AG09319 (cell line): ENCODE results near the gene CDKN2B-AS1.

Source experiments
- DNase-seq: peaks from one replicate; pipeline ENCODE4 v3.0.0-alpha.2; 2010; ENCODE audit warnings: low read depth; ENCODE audit errors: extremely low read depth
- TF ChIP-seq, protein P1 (sequence below): IDR thresholded peaks from 2 replicates; pipeline ENCODE4 v1.5.1; 2011; ENCODE audit warnings: low read depth, mild to moderate bottlenecking, inconsistent platforms, low read length, moderate library complexity

Gene CDKN2B-AS1

DNA sequence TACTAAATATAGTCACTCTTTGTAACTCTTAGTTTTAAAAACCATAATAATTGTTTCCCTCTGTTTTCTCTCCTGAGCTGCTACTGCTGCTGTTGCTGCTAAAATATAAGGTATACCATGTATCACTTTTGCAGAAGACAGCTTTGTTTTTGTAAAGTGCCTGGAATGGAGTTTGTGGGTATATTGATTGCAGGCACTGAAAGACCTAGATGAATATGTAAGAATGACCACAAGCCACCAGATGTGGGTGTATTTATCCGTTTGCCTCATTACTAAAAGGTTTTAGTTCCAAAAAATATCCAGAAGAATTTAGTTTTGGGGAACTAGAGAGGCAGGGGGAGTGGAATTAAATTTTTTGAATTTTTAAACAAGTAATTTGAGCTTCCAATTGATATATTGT is 165.6 kb downstream of the CDKN2B-AS1 start:
- DNase-seq: no peak
- TF ChIP-seq, protein P1, sequence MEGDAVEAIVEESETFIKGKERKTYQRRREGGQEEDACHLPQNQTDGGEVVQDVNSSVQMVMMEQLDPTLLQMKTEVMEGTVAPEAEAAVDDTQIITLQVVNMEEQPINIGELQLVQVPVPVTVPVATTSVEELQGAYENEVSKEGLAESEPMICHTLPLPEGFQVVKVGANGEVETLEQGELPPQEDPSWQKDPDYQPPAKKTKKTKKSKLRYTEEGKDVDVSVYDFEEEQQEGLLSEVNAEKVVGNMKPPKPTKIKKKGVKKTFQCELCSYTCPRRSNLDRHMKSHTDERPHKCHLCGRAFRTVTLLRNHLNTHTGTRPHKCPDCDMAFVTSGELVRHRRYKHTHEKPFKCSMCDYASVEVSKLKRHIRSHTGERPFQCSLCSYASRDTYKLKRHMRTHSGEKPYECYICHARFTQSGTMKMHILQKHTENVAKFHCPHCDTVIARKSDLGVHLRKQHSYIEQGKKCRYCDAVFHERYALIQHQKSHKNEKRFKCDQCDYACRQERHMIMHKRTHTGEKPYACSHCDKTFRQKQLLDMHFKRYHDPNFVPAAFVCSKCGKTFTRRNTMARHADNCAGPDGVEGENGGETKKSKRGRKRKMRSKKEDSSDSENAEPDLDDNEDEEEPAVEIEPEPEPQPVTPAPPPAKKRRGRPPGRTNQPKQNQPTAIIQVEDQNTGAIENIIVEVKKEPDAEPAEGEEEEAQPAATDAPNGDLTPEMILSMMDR: no peak

DNA sequence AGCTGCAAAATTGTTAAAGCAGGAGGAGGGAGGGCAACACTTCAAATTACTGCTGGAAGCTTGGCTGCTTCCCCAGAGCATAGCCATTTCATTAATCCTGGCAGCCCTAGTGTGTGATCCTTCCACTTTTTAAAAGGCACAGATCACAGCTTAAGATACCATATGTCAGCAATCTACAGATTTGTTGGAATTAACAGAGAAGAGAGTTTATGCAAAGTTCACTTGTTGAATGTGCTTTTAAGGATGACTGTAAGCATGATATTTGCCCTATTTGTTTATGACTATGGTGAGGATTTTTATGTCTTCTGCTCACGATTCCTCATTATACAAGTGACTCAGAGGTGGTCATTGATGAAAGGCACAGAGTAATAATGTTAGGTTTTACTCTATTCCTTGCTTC is 170.6 kb downstream of the CDKN2B-AS1 start:
- TF ChIP-seq, protein P1: no peak
- no peak for DNase-seq

DNA sequence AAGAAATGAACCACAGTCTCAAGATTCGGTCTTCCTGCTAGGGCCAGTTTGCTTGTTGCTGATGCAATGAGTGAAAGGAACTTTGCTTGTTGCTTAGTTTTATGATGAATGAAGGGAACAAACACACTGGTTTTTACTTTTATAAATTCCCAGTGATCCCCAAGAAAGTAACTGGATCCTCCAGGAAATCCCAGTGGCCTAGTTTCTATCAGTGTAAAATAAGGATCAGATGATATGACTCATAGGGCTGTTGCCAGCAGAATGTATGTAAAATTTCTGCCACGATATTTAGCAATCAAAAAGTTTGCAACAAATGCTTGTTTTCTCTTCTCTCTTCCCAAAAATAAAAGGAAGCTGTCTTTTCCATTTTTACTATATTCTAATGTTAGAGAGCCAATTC is 174.7 kb downstream of the CDKN2B-AS1 start:
- TF ChIP-seq, protein P1: no peak
- no peak for DNase-seq

DNA sequence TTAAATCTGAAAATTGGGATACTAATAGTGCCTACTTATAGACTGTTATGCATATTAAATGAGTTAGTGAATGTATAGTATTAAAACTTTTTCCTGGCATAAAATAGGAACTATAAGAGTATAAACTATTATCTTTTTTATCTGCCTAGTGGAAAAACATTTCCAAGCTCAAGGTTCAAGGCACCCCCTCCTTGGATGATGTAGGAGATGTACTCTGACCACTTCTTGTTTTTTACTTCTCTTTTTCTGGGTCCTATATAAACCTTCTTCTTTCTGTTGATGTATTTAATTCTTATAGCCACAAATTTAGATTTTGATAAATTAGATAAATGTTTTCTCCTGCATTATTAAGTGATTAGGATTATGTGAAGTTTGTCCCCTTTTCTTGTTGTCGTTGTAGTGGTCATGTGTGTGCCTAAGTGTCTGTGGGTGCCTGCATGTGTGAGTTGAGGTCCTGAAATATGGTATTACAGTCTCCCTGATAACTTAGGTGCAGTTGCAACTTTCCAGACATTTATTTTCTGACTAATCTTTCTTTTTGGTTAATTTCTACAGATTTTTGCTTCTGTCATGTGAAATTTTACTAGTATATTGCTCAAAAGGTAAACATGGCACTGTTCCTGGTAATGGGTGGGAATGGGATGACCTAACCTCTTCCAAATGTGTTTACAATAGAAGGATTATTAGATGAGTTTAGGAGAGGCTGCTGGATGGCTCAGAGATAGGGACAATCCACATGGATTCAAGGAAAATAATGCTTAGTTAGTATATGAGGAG is 175.3 kb downstream of the CDKN2B-AS1 start:
- TF ChIP-seq, protein P1: no peak
- DNase-seq: no peak
